GM18511 (cell line): ENCODE results near the gene ACTR3C.
"Not testable (repeated sequence)": the region's sequence is repeated elsewhere in the genome, so short reads cannot be mapped to it uniquely, and the experiment has no call there.

Experiments used
- ATAC-seq: cut with Tn5 transposase; IDR thresholded peaks from one replicate; pipeline ENCODE4 v1.9.1; 2021; ENCODE audit warnings: mild to moderate bottlenecking, moderate library complexity; ENCODE audit not compliant: unreplicated experiment

The ACTR3C gene

GRCh38 chr7:150314639-150315239 lies 8.6 kb downstream of the ACTR3C start:
- ATAC-seq = no peak

GRCh38 chr7:150313870-150314269 lies 9.5 kb downstream of the ACTR3C start:
- ATAC-seq = no peak

- no peak for ATAC-seq
Measured at GRCh38 chr7:150313367-150313809, 10.0 kb downstream of the ACTR3C start.

GRCh38 chr7:150312649-150313366 lies 10.5 kb downstream of the ACTR3C start:
- not testable (repeated sequence) for ATAC-seq

- no peak for ATAC-seq
Measured at GRCh38 chr7:150311711-150312110, 11.6 kb downstream of the ACTR3C start.

GRCh38 chr7:150311146-150311545 lies 12.2 kb downstream of the ACTR3C start:
- no peak for ATAC-seq

- ATAC-seq = no peak
Measured at GRCh38 chr7:150308575-150308974, 14.8 kb downstream of the ACTR3C start.

GRCh38 chr7:150307904-150308303 lies 15.4 kb downstream of the ACTR3C start:
- ATAC-seq = no peak

GRCh38 chr7:150307129-150307528 lies 16.2 kb downstream of the ACTR3C start:
- no peak for ATAC-seq

GRCh38 chr7:150306377-150306776 lies 17.0 kb downstream of the ACTR3C start:
- not testable (repeated sequence) for ATAC-seq

GRCh38 chr7:150305903-150306284 lies 17.5 kb downstream of the ACTR3C start:
- ATAC-seq = not testable (repeated sequence)

GRCh38 chr7:150305259-150305902 lies 18.0 kb downstream of the ACTR3C start:
- not testable (repeated sequence) for ATAC-seq

GRCh38 chr7:150304499-150305258 lies 18.7 kb downstream of the ACTR3C start:
- not testable (repeated sequence) for ATAC-seq

GRCh38 chr7:150302908-150303310 lies 20.4 kb downstream of the ACTR3C start:
- not testable (repeated sequence) for ATAC-seq

- ATAC-seq = not testable (repeated sequence)
Measured at GRCh38 chr7:150297978-150298377, 25.4 kb downstream of the ACTR3C start.

GRCh38 chr7:150296802-150297201 lies 26.5 kb downstream of the ACTR3C start:
- not testable (repeated sequence) for ATAC-seq

- ATAC-seq = not testable (repeated sequence)
Measured at GRCh38 chr7:150295614-150296013, 27.7 kb downstream of the ACTR3C start.

- not testable (repeated sequence) for ATAC-seq
Measured at GRCh38 chr7:150295027-150295426, 28.3 kb downstream of the ACTR3C start.

GRCh38 chr7:150290317-150290716 lies 33.0 kb downstream of the ACTR3C start:
- not testable (repeated sequence) for ATAC-seq

- not testable (repeated sequence) for ATAC-seq
Measured at GRCh38 chr7:150288816-150289215, 34.5 kb downstream of the ACTR3C start.

GRCh38 chr7:150287815-150288214 lies 35.5 kb downstream of the ACTR3C start:
- ATAC-seq = not testable (repeated sequence)
